ENCODE data around the gene SAA2.
"Not testable (repeated sequence)": the region's sequence is repeated elsewhere in the genome, so short reads cannot be mapped to it uniquely, and the experiment has no call there.

The SAA2 gene

DNA sequence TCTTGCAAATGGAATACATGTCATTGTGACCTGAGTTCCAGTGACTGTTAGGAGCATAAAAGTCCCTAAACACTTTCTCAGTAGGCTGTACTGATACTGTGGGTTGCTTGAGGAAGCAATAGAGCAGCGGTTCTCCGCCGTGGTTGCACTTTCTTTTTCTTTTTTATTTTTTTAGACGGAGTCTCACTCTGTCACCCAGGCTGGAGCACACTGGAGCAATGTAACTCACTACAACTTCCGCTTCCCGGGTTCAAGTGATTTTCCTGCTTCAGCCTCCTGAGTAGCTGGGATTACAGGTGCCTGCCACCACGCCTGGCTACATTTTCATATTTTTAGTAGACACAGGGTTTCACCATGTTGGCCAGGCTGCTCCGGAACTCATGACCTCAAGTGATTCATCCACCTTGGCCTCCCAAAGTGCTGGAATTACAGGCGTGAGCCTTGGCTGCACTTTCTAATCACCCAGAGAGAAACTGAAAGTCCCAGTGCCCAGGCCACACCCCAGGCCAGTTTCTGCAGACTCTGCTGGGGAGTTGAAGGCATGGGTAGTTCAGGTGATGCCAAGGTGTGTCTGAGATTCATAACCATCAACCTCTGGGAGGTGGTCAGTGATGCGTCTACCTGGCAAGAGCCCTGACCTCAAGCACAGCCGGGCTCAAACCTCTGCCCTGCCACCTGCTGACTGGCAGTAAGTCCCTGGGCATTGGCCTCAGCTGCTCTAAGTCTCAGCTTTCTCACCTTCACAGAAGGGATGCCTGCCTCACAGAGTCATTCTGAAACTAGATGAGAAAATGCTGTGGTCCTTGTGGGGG lies 1.9 kb downstream of the SAA2 start:
- not testable (repeated sequence) for DNase-seq

- DNase-seq: no peak
Observed at GRCh38 chr11:18245396-18245795, 3.1 kb downstream of the SAA2 start.

DNA sequence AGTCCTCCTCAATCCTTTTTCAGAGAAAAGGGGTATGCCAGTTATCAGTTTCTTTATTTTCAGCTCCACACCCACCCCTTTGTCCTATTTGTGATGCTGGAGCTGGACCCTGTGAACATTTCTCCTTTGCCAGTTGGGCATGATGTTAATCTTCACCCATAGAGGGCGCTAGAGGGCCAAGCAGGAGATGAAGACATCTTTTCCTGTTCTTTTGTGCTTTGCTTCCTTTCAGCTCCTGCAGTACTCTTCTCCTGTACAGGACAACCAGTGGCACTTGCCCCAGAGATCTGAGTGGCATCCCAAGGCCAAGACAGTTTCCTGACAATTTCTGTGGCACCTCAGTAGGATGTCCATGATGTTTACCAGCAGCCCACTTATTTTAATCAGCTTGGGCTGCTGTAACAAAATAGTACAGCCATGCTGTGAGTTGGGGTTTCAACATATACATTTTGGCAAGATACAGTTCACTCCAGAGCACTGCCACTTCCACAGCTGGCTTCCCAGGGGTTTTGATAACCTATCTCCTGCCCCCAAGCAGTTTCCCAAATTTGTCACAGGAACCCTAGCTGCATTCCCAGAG lies 4.6 kb downstream of the SAA2 start:
- DNase-seq: peak; percentile 65

- DNase-seq: no peak
Observed at GRCh38 chr11:18239655-18240054, 8.8 kb downstream of the SAA2 start.

- no peak for DNase-seq
Observed at GRCh38 chr11:18236664-18237356, 11.7 kb downstream of the SAA2 start, which contains the start of gene SAA4. Gene SAA4 (minus strand): TSS chr11:18236802. CDS start chr11:18235926, 876 bp downstream.

DNA sequence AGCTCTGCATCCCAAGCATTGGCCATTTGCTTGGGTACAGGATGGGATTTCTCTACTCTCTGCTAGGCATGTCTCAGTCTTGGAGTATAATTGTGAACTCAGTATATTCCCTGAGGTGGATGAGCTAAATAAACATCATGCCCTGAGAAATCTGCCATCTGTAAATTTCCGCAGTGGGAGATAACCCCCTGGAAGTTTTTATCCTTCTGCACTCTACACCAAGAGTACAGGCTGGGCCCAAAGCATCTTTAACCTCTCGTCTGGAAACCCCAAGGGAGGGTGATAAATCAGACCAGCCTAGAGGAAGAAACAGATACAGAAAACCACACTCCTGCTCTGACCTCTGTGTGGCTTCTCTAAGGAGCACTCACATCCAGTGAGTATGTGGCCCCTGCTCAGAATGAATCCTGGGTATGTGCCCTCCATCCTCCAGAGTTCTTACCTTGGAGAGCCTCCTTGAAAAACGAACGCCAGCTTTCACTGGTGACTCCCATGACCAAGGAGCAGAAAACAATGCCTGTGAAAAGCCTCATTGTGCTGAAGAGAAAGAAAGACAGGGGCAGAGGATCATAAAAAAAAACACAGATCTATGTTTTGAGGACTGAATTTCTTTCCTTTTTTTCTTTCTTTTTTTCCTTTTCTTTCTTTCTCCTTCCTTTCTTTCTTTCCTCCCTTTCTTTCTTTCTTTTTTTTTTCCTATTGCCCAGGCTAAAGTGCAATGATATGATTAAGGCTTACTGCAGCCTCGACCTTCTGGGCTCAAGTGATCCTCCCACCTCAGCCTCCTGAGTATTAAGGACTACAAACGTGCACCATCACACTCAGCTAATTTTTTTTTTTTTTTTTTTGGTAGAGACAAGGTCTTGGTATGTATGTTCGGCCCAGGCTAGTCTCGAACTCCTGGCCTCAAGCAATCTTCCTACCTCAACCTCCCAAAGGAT lies 12.8 kb downstream of the SAA2 start:
- DNase-seq: no peak

- DNase-seq: no peak
Observed at GRCh38 chr11:18233912-18234311, 14.6 kb downstream of the SAA2 start.

GRCh38 chr11:18230859-18231258 lies 17.6 kb downstream of the SAA2 start:
- DNase-seq: no peak

- DNase-seq: no peak
Observed at GRCh38 chr11:18229501-18229900, 19.0 kb downstream of the SAA2 start.

GRCh38 chr11:18225913-18226312 lies 22.6 kb downstream of the SAA2 start:
- DNase-seq: no peak

GRCh38 chr11:18223591-18224387 lies 24.7 kb downstream of the SAA2 start:
- no peak for DNase-seq

DNA sequence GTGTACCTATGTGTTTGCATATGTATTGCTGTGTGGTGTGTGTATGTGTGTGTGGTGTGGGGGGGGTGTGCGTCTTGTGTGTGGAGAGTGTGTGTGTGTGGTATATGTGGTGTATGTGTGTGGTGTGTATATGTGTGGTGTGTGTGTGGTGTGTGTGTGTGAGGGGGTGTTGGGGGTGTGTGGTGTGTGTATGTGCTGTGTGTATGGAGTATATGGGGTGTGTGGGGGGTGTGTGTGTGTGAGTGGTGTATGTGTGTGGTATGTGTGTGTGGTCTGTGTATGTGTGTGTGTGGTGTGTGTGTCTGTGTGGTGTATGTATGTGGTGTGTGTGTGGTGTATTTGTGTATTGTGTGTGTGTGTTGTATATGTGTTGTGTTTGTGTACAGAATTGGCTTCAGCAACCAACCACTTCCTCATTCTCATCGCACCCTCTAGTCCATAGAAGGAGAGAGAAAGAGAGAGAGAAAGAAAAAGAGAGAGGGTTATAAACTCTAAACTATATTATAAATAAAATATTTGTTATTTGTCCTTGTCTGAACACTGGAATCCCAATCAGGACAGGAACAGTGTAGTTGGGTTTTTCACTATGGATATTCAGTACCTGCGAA lies 25.6 kb downstream of the SAA2 start:
- no peak for DNase-seq

- DNase-seq: no peak
Observed at GRCh38 chr11:18221274-18221876, 27.1 kb downstream of the SAA2 start.

DNA sequence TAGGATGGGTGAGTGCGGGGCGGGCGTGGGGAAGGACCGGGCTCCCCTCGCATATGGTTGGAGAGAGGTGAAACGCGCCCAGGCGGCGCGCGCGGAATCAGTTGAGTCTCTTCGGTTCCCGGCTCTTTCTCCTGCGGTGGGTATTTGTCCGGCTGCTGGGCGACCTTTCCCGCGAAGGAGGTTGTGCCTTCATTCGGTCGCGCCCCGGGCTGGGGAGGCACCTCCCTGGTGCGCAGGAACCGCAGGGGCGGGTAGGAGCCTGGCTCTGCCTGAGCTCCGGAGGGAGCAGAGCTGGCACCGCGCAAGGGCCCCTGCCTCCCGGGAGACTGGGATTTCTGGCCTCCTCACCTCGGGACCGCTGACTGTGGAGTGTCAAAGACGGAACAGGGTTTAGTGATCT lies 39.4 kb downstream of the SAA2 start:
- no peak for DNase-seq

- DNase-seq: no peak
Observed at GRCh38 chr11:18204771-18205170, 43.7 kb downstream of the SAA2 start.

DNA sequence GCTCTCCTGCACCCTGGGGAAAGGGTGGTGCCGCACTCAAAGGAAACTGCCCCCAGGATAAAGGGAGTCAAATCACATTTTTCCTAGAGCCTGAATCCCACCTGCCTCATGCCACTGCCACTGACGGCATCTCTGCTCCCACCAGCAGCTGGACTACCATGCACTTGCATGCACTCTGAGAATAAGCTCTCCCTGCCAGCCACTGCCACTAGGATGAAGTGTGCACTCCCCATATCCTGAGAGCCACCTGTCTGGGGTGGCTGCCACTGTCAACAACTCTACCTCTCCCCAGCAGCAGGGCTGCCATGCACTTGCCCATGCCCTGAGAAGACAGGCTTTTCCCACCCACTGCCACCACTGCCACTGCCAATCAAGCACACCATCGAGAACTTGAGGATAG lies 44.2 kb downstream of the SAA2 start:
- DNase-seq: no peak

DNA sequence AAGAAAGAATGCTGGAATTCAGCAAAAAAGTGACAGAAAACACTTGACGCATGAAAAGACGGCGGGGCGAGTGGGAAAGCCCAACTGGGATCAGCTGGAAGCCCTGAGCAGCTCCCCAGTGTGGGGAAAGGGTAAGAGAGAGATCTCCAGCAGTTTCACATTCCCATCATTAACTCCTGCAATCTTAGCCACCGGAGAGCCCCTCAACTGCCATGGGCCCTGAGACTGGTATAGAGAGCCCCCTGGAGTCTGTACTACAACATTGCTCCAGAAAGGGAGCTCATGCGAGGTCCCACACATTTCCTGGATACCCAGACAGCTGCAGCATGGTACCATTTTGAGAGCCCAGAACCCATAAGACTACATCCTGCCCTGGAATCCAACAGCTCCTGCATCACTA lies 44.7 kb downstream of the SAA2 start:
- no peak for DNase-seq

- DNase-seq: not testable (repeated sequence)
Observed at GRCh38 chr11:18197738-18198137, 50.7 kb downstream of the SAA2 start.

DNA sequence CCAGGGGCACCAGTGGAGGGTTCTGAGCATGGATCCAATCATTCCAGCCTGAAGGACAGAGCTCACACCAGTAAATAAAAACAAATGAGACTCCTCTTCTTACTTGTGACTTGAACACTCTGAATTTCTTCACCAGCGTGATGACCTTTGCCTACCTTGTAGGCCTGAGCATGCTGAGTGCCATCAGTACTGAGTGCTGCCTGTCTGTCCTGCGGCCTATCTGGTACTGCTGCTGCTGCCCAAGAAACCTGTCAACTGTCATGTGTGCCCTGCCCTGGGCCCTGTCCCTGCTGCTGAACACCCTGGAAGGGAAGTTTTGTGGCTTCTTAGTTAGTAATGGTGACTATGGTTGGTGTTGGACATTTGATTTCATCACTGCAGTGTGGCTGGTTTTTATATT lies 51.9 kb downstream of the SAA2 start:
- no peak for DNase-seq
